SKM-1 treated with dmso at 0.1 percent for 144 hours (cell line): ENCODE measurements around the gene ATP8A2.

Experiments
- DNase-seq: peaks from one replicate; lab custom pipeline; 2025; ENCODE audit not compliant: unreplicated experiment; lab: John Stamatoyannopoulos, UW

ATP8A2 gene

GRCh38 chr13:25725104-25725503, 353.3 kb downstream of the ATP8A2 start:
- no peak for DNase-seq

- DNase-seq = no peak
Observed at GRCh38 chr13:25727250-25727649, 355.5 kb downstream of the ATP8A2 start.

GRCh38 chr13:25727810-25728209, 356.0 kb downstream of the ATP8A2 start:
- no peak for DNase-seq

GRCh38 chr13:25729201-25729600, 357.4 kb downstream of the ATP8A2 start:
- DNase-seq = no peak

GRCh38 chr13:25731037-25731436, 359.3 kb downstream of the ATP8A2 start:
- no peak for DNase-seq

GRCh38 chr13:25731536-25731935, 359.8 kb downstream of the ATP8A2 start:
- DNase-seq = no peak

GRCh38 chr13:25732111-25732865, 360.5 kb downstream of the ATP8A2 start:
- no peak for DNase-seq

GRCh38 chr13:25733001-25733491, 361.3 kb downstream of the ATP8A2 start:
- no peak for DNase-seq

- DNase-seq = no peak
Observed at GRCh38 chr13:25733696-25734435, 362.1 kb downstream of the ATP8A2 start.

- no peak for DNase-seq
Observed at GRCh38 chr13:25738342-25739196, 366.8 kb downstream of the ATP8A2 start.

- DNase-seq = no peak
Observed at GRCh38 chr13:25739376-25739775, 367.6 kb downstream of the ATP8A2 start.

- no peak for DNase-seq
Observed at GRCh38 chr13:25741796-25742195, 370.0 kb downstream of the ATP8A2 start.

- no peak for DNase-seq
Observed at GRCh38 chr13:25742220-25742619, 370.4 kb downstream of the ATP8A2 start.

- DNase-seq = no peak
Observed at GRCh38 chr13:25743421-25743820, 371.6 kb downstream of the ATP8A2 start.

GRCh38 chr13:25744178-25744577, 372.4 kb downstream of the ATP8A2 start:
- no peak for DNase-seq

- DNase-seq = no peak
Observed at GRCh38 chr13:25746131-25746530, 374.4 kb downstream of the ATP8A2 start.

- DNase-seq = peak; percentile 28
Observed at GRCh38 chr13:25752957-25753551, 381.3 kb downstream of the ATP8A2 start.

- DNase-seq = no peak
Observed at GRCh38 chr13:25753976-25754375, 382.2 kb downstream of the ATP8A2 start.

- no peak for DNase-seq
Observed at GRCh38 chr13:25756251-25756650, 384.5 kb downstream of the ATP8A2 start.

- DNase-seq = no peak
Observed at GRCh38 chr13:25756912-25757311, 385.1 kb downstream of the ATP8A2 start.

GRCh38 chr13:25761041-25761440, 389.3 kb downstream of the ATP8A2 start:
- no peak for DNase-seq
